Measurements from ENCODE around the gene CFAP100.

Gene CFAP100

DNA sequence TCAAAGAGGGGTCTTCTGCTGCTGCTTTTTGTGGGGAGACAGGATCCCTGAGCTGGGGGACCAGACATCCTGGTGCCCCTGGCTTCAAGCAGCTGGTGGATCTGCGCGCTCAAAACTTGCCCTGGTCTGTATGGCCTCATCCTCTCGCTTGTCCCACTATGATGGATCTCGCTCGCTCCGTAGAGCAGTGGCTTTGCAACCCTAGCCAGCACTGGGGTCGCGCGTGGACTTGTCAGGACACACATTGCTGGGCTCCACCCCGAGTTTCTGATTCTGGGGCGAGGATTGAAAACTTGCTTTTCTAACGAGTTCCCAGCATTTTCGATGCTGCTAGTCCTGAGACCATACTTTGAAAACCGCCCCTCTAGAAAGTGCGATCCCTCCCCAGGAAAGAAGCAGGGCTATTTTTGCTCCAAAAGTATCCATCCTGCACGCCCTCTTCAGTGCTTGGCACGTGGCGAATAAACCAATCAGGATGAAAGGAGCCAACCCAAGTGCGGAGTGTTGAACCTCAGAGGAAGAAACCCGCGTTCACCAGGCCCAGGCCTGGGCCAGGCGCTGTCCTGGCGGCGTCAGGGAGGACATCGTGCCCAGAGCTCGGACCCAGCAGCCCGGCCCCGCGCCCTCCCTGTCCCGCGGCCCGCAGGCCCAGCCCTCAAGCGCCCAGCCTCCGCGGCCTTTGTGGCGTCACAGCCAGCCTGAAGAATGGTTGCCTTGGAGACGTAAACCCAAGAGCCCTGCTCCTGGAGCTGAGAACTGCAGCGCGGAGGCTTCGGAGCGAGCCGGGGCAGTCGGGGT is at the start of gene CFAP100:
Gene CFAP100 (plus strand): TSS at position 731 of the 798 bp plus-strand sequence. CDS start 1,092 bp downstream, outside the sequence.
- DNase-seq (ENCODE audit: low read depth, low spot score): no peak

DNA sequence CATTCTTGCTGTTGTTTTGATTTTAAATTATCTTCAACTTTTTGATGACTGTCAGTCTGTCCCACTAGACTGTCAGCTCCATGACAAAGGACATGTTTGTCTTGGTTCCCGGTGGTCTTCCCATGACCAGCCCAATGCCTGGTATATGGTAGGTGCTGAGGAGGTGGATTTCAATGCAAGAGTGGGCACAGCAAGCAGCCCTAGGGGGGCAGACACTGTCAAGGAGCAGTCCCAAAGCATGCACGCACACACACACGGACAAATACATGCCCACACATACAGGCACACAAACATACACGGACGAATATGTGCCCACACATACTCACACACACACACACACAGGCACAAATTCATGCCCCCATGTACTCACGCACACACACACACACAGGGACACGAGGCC is 49.5 kb upstream of the CFAP100 start:
- DNase-seq (ENCODE audit: low read depth, low spot score): no peak

DNA sequence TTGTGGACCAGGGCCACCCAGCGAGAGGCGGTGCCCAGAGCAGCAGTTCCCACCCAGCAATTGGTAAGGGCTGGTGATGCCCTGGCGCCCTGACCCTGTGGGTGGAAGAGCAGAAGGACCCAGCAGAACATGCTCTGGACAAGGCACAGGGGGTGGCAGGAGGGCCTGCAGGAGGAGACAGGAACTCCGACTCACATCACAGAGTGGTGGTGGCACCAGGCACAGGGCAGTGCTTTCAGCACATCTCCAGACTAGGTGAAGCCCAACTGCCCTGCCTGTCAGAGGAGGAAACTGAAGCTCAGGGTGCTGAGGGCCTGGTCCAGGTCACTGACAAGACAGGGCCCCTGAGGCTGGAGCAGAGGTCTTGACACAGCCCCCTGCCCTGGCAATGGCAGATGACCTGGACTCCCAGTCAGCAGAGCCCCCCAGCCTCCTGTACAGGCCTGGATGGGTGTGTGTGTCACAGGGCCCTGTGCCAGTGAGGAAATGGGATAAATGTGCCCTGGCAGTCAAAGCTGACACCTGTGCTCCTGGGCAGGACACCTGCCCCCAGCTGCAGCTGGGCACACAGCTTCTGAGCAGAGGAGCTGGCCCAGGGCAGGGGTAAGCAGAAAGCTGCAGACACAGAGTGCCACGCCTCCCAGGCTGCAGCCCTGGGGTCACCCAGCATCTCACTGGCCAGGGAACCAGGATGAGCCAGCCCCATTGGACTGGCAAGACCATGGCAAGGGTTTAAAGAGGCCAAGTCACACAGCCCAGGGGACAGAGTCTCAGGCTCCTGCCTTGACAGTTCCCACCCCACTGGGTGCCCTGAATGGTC is 48.9 kb upstream of the CFAP100 start:
- no peak for DNase-seq (ENCODE audit: low read depth, low spot score)

DNA sequence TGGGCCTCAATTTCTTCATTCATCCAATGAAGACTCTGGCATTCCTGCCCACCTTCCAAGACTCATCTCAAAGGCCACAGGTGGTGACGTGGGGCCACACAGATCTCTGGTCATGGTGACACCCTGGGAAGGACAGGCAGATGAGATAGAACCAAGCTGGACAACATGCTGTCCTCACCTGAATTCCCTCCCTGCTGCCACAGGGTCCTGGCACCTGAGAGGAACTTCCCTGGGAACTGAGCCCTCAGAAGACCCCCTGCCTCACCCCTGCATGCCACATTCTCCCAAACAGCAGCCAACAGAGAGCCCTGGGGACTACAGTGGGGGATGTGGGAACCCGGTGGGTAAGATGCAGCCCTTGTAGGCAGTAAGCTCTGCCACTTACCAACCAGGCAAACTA is 48.2 kb upstream of the CFAP100 start:
- no peak for DNase-seq (ENCODE audit: low read depth, low spot score)

DNA sequence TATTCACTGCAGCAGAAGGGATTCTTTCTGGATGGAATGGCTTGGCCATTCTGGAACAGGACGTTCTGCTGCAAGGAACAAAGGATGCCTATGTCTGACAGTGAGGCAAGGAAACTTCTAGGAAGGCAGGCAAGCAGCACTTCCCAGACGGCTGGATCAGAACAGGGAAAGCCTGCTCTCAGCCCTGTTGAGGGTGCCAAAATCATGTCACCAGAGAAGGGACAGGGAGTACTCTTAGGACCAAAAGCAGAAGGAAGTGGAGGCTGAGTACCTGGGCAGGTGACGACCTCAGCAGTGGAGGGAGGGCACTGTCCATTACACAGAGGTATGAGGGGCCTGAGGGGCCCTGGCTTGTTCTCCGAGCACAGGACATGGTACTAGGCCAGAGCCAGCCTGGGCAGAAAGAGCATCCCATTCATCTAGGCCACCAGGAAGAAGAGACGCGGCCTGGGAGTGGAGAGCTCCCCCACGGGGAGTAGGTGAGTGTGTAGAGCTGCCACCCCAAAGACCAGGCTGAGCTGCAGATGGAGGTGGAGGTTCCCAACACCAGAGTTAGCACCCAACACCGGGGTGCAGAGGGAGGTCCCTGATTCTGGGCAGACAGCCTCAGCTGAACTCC is 47.1 kb upstream of the CFAP100 start:
- DNase-seq (ENCODE audit: low read depth, low spot score): no peak

DNA sequence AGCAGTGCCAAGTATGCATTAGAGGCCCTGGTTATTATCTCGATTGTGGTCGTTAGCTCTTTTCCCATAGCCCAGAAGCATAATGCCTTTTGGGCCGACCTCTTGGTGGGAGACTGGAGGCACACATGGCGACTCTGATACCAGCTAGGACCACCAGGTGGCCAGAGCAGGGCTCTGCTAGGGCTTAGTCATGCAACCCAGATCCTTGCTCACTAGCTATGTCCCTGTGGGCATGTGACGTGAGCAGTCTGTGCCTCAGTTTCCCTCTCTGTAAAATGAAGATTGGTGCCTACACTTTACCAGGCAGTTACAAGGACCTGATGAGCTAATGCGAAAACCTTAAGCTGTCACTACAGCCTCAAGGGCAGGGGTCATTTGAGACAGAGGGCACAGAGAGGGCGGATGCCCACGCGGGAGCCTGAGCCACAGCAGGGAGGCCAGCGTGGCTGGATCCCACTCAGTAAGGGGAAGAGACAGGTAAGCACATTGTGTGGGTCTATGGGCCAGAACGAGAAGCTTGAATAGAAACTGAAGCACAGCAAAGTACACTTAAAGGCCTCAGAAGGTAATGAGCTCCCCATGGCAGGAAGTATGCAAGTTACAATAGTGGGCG is 46.3 kb upstream of the CFAP100 start:
- no peak for DNase-seq (ENCODE audit: low read depth, low spot score)

DNA sequence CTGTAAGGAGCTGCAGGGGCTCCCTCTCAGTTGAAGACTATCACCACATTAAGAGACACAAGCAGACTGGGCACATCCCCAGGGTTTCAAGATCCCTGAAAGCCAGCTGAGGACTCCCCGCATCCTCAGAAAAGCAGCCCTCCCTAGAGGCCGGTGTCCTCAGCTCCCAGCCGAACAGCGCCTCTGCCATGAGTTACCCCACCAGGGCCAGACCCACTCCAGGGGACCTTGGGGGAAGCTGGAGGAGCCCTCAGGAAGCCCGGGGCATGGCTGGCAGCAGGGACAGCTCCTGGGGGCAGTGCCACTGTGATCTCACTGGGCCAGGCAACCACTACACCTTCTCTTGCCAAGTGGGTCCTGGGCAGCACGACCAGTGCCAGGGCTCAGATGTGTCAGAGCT is 45.6 kb upstream of the CFAP100 start:
- DNase-seq (ENCODE audit: low read depth, low spot score): no peak

DNA sequence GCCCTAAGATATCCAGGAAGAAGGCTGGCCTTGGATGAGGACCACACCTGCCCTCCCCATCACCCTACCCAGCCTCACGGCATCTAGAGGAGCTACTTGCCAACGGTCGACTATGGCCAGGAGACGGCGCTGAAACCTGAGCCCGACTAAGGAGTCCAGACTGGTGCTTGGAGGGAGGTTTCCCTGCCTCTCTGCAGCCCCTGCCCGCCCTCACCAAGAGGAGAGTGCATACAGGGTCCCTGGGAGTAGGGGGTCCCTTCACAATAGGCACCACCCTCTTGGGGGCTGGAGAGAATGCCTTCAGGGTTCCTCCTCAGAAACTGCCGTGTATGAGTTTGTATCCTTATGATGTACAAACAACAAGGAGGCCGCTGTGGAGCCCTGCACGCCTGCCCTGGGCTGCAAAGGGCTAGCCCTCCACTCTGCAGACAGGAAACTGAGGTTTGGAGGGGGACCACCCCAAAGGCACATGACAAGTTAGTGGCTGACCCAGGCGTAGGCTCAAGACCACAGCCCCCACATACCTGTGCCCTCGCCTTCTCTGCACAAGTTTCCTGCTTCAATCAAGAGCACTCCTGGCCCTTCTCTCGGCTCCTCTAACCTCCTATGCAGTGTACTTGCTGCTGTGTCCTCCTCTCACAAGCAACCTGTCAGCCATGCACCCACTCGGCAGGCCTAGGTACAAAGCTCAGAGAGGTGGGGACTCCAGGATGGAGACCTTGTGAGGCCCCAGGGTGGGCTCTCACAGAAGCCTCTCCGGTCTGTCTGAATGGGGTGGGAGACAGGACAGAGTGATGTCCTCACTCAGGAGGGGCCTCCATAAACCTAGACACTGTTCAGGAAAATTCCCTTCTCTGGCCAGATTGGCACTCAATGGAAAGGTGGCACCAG is 44.9 kb upstream of the CFAP100 start:
- DNase-seq (ENCODE audit: low read depth, low spot score): no peak

DNA sequence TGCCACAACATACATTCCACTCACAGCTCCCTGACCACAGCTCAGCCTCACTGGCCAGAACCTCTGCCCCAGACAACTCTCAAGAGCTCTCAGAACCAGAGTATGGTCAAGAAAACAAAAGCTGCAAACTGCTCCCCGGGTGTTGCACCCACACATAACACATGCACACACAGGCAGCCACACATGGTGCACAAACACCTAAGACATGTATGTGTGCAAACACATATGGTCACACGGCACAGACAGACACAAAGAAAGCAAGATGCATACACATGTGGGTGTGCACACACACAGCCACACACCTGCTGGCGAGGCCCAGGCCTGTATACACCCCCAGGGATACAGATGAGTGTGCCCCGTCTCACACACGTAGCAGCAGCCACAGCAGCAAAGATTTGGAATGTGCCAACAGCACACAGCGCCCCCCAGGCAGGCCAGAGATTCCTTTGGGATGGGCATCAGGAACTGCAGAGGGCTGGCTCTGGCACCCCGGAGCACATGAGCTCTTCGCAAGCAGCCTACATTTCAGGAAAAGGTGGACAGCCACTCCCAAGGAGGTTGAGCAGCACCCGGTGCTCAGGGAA is 44.1 kb upstream of the CFAP100 start:
- no peak for DNase-seq (ENCODE audit: low read depth, low spot score)

DNA sequence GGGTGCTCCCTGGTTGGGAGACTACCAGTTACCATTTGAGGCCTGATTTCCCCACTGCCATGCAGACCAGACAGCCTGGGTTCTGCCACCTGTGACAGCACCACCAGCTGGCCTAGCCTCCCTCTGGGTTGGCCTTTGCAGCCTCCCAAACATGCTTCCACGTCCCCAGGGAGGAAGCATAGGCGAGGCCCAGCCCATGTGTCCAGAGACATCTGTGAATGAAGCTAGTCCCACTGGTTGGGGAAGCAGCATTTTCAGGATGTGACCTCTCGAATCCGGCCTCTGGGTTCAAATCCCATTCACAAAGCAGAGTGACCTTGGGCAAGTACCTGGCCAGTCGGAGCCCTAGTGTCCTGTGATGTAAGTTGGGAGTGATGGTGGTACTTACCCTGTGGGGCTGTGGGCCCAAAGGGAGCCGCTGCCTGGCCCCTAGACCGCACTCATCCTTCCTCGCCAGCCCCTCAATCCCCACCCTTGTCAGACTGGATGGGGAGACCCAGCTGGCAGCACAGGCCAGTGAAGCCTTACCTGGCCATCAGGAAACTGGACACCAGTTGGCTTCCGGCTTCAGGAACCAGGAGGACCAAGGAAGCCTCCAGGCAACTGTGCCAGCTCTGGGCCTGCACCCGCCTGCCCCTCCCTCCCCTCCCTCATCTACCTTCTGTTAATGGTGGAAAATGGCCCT is 43.5 kb upstream of the CFAP100 start:
- no peak for DNase-seq (ENCODE audit: low read depth, low spot score)

DNA sequence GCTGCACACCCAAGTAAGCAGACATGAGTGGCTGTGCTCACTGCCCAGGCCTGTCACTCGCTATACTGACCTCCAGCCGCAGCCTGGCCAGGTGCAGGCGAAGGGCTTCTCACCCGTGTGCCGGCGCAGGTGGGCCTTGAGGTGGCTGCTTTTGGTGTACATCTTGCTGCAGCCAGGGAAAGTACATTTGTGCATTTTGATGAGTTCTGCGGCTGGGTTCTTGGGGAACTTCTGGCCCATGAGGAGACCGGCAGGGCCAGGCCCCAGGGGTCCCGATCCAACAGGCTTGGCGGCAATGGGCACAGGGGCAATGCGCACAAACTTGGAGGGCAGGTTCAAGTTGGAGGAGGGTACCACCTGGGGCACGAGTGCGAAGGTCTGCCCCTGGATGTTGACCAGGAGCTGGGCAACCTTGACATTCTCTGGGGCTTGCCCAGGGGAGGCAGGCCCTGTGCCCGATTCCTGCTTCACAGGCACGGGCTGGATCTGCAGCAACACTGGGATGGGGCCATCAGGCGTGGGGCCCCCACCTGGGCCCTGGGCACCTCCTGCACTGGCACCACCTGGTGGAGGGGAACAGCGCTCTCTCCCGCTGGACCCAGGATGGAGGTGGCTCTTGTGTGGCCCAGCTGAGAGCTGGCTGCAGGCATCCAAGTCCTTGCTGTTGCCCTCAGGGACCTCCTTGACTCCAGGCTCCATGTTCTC is 42.8 kb upstream of the CFAP100 start:
- DNase-seq (ENCODE audit: low read depth, low spot score): no peak

DNA sequence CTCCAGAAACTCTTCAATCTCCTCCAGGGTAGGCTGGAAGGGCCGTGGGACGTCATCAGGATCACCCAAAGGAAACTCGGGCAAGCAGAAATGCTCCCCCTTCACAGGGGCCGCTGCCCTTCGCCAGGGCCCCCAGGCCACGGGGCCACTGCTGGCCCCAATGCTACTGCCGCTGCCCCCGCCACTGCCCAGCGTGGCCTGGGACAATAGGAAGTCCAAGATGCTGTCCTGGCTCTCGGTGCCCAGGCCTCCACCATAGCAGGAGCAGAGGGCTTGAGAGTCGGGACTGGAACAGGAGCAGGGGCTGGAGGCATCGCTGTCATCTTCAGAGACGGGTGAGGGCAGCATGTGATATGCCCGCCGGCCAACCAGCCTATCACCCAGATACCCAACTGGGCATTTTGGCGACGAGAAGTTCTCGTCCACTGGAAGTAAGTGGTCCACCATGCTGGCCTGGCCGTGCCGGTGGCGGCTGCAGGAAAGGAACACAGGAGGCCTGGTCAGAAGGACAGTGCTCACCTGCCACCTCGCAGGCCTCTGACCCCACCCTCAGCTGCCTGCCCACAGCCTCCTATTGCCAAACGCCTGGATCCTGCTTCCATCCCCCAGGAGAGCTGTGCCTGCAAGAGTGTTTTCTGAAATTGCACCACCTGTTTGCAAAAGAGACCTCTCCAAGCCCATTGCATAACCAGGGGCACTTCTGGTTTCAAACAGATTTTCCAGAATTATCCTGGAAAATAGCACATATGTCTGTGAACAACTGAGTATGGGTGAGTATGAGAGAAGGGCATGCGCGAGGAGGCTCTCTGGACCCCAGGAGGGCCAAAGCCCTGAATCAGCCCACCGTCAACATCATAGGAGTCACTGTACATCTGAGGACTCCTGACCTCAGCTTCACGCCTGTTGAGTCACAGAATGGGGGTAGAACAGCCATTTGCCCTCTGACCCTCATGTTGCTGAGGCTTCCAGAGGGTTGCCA is 41.9 kb upstream of the CFAP100 start:
- DNase-seq (ENCODE audit: low read depth, low spot score): no peak

DNA sequence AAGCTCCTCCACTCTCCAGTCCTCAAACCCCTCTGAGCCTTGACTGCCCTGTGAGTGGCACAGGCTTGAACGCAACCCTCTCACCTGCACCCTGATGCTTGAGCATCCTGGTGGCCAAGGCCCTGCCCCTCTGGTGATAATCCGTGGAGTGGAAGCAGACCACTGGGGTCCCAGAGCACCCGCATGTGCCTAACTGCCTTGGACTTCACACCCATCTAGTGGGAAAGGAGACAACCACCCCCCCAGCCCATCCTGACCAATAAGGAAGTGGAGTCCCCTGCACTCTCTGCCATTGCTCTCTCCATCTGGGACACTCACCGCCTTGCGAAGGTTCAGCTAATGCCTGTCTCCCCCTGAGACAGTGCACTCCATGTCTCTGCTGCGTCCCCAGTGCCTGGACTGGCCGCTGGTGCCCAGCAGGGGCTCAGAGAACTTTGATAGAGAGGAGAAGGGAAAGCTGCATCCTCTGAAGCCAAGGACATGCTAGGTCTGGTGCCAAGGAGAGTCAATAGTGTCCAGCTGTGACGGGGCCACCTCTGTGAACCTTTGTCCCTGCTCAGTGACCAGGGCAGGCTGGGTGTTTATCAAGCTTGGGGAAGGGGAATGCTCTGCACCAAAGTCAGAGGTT is 40.9 kb upstream of the CFAP100 start:
- DNase-seq (ENCODE audit: low read depth, low spot score): no peak

DNA sequence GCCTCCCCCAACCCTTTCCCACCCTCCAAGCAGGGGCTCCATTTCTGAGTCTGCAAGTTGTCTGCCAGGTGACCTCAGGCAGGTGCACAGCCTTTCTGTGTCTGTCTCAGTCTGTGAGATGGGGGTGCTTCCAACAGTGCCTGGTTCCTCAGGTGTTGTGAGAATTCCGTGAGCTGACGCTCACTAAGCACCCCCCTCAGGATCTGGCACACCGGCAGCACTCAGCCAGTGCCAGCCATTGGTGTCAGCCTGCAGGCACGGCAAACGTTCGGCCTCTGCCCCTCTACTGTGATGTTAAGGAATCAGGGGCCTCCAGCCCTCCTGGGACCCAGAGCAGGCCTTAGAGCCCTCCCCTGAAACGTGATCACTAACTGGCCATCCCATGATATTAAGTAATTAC is 39.9 kb upstream of the CFAP100 start:
- no peak for DNase-seq (ENCODE audit: low read depth, low spot score)

DNA sequence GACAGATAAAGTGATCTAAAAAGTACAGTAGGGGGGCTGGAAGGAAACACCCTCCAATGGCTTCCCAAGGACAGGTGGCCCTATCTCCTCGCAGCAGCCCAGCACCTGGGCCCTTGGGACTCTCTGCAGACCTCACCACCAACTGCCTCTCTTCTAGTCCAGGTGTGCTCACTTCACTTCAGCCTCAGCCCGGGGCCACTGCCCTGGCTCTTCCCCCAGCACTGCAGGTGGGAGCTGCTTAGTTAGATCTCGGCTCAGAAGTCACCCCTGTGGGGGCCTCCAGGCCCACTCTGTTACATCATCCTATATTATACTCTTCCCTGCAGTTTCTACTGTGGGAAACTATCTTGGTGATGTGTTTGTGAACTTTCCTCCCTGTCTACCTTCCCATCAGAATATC is 39.5 kb upstream of the CFAP100 start:
- DNase-seq (ENCODE audit: low read depth, low spot score): no peak

DNA sequence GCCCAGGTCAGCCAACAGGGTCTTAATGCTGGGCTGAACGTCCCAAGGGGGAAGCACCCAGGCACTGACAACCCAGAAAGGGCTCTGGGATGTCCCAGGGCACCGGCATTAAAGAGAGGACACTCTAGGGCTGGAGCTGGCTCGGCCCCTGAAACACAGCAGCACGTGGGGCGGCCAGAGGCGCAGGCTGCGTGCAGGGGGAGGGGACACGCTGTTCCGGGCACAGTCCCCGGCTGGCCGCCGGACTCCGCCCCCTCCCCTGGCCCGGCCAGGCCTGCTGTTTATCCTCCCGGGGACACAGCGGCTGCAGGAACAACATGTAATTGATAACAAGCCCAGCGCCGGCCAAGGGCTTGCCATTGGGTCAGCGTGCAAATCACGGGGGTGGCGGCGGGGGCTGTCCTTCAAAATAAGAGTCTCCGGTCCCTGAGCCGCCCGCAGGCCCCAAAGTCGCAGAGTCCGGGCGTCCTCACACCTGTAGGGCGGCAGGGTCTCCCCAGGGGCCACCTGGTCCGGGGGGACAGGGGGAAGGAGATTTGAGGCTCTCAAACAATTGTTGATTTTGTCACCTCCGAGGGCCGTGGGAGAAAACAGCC is 38.8 kb upstream of the CFAP100 start:
- DNase-seq (ENCODE audit: low read depth, low spot score): no peak
